B cell (primary cell): ENCODE measurements around the gene PKNOX2.

Source experiments
- CTCF ChIP-seq: fragments of 200-600 bp; IDR thresholded peaks from one replicate; pipeline ENCODE4 v1.8.0; 2022; ENCODE audit warnings: antibody characterized with exemption, mild to moderate bottlenecking
- EZH2 ChIP-seq: IDR thresholded peaks from 2 replicates; pipeline ENCODE4 v1.6.1; 2012; ENCODE audit warnings: borderline replicate concordance, low read depth, mild to moderate bottlenecking, moderate library complexity, low read length; ENCODE audit not compliant: insufficient read depth, poor library complexity, severe bottlenecking

GRCh38 chr11:125343086-125343717 lies 178.7 kb downstream of the PKNOX2 start:
- TF ChIP-seq EZH2 (no peak), CTCF (no peak)
